Suppressor macrophage treated with lipopolysaccharide for 4 hours (primary cell): ENCODE measurements around the gene MEDAG.

ENCODE experiments used
- DNase-seq: peaks from one replicate; pipeline ENCODE4 v3.0.0-alpha.2; 2020

The MEDAG gene

DNA sequence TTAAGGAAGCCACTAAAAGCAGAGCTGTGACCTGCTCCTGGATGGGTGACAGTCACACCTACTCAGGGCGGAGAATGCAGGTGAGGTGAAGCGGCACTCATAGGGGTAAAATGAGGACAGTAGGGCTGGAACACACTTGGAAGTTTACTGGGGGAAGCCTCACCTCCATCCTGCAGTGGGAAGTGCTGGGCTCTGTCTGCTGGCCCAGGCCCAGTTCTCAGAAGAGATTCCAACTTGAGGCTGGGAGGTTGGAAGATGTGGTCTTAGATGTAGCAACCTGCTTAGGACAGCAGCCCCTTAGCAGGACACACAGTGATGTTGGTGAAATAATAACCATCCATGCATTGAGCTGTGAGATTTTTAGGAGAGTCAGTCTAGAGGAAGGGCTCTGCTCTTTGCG, 4.6 kb downstream of the MEDAG start:
- no peak for DNase-seq

DNA sequence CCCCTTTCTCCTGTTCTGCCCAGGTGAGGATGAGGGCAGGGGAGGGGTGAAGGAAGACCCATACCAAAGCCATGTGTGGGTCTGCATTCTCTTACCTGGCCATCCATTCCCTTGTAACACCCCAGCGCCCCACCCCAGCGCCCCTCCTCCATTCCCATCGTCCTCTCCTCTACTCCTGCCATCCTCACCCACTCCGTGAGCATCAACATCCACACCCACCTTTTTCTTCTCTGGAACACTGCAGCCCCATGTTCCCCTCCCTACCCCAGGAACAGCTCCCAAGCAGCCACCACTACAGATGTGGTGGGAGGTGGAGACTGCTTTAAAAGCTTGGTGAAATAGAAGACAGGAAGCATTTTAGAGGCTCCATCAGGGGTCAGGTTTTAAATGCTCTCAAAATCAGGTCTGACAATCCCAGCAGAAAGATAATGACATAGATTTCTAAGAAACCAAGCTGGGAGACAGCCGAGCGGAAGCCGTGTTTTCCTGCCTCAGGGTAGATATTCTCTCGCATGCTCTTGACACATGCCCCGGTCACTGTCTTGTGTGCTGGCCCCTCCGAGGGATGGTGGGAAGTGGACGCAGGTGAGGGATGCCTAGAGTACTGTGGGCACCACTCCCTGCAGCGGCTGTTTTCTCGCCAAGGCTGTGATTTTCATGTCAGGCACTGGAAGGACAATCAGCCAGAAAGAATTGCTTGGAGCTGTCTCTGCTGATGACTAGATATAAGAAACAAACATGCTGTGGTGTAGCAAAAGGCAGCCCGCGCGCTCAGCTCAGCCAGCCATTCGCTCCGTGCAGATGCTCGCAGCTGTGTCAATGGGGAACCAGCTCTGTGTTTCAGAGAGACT, 9.8 kb downstream of the MEDAG start:
- no peak for DNase-seq

DNA sequence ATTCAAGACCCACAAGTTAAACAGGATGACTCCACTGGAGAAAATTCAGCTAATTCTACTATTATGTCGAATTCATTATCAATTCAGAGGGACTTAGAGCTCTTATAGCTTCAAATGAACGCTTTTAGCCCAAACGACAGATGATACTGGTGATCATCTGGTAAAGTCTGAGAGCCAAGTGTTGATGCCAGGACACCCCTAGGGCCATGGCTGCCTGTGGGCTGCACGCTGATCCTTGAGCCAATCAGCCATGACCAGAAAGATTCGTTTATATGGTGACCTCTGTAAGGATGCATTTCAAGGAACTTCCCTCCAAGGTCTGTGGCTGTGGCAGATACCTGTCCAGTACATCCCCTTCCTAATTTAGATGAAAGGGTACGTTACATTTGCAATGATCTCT, 10.9 kb downstream of the MEDAG start:
- no peak for DNase-seq

DNA sequence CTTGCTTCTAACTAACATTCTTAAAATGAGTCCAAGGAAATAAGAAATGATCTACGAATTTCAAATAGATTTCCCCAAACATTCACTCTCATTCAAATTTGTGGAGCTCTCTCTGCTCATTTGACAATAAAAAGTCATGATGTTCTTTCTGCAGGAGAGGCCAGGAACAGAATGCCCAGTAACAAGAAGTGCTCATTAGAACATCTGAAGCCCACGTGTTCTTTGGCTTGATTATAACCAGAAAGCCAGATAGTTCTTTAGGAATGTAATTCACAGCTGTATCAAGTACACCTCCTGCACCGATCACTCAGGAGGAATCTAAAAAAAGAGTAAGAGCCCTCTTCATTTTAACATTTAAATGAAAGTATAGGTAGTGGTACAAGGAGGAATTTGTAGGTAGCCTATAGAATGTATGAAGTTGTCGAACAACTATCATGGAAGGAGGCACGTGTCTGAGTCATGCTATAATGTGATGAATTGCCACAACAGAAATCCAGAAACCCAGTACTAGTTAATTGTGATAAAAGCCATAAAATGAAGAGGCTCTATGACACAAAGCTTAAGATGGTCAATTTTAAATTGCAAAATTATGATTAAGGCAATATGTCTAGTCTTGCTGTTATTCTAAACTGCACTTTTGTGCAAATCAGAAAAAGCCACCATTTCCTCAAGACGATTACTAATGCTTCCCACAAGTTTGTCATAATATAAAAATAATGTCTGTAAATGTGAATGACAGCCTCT, 12.8 kb downstream of the MEDAG start:
- DNase-seq = no peak

DNA sequence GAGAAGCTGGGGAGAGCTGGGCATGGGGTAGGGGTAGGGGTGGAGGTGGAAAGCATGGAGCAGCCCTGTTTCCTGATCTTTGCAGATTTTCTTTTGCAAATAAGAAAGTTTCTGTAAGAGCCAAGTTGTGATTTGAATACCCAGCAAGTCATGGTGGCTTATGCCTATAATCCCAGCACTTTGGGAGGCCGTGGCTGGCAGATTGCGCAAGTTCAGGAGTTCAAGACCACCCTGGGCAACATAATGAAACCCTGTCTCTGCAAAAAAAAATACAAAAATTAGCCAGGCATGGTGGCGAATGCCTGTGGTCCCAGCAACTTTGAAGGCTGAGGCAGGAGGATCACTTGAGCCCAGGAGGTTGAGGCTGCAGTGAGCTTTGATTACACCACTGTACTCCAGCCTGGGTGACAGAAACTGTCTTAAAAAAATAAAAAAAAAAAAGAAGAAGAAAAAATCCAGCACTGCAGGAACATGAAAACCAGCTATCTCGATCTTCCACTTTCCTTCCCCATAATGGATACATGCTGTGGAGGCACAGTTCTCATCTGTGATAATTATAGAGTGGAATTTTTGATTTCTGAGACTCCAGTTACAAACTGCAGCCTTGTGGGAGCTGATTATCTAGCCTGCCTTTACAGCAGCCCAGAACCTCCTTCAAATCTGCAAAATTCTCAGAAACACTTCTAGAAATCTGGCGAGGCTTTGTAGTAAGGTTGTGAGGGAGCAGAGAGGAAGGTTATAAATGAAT, 14.3 kb downstream of the MEDAG start:
- no peak for DNase-seq

DNA sequence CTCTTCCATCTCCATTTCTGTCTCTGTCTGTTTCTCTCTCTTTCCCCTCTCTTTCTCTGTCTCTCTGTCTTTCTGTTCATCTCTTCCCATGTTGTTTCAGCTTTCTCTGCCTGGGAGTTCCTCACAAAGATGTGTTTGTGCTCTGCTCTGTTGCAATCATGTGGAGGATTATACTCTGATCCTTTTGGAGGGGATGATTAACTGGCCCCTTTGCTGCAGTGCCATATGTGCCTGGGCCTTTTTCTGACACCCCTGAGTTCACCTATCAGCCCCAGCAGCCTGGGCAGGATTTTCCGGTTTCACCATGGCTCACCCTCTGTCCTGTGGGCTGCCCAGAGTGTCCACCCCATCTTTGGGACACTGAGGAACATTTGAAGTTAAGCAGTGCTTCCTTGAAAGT, 17.3 kb downstream of the MEDAG start:
- DNase-seq = no peak

DNA sequence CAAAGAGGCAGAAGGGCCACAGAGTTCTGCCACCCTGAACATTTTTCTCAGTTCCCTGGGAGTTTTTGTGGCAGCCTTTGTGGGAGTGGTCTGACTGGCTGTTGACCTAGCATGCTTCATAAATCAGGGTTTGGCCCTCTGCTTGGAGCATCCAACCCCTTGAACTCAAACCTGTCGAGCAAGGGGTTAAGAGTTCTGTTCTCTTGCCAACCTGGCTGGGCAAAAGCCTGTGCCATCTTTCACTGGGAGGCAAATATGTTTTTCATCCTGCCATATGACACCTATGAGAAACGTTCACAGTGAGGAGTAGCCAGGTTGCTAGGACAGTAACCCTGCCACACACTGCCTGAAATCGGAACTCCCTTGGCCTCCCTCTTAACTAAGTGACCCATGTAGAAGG, 18.6 kb downstream of the MEDAG start:
- no peak for DNase-seq

DNA sequence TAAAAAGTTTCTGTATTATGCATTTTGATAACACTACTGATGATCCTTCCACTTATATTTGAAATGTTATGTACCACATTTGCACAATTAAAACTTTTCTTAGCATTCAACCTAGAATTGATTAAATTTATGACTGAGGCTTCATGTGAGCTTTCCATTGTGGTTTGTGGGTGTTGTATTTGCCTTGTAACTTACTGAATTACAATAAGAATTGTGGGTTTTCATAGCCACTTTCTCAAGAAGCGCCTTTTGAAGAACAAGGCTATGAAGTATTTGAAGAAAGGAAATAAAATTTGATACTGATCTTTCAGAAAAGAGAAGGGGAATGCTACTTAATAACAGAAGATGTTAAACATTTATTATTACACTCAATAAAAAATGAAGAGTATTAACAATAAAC, 19.4 kb downstream of the MEDAG start:
- DNase-seq = no peak

DNA sequence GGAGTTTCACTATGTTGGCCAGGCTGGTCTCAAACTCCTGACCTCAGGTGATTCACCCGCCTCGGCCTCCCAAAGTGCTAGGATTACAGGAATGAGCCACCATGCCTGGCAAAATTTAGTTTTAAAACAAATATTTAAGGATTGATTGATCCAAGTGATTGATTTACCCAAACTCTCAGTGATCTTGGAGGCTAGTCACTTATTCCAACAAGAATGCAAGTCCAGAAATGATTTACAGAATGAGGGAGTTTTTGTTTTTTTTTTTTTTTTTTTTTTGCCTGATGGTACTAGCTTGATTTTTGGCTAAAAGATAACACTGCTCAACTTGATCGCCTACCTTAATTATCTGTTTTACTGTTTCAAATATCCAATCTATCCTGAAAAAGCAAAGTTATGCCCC, 20.7 kb downstream of the MEDAG start:
- DNase-seq = no peak

DNA sequence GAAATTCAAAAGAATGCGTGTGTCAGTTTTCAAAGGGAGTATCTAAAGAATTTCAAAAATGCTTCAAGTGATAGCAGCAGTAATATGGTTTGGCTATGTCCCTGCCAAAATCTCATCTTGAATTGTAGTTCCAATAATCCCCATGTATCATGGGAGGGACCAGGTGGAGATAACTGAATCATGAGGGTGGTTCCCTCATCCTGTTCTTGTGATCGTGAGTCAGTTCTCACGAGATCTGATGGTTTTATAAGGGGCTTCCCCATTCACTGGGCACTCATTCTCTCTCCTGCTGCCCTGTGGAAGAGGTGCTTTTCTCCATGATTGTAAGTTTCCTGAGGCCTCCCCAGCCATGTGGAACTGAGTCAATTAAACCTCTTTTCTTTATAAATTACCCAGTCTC, 21.1 kb downstream of the MEDAG start:
- peak; percentile 47 for DNase-seq

DNA sequence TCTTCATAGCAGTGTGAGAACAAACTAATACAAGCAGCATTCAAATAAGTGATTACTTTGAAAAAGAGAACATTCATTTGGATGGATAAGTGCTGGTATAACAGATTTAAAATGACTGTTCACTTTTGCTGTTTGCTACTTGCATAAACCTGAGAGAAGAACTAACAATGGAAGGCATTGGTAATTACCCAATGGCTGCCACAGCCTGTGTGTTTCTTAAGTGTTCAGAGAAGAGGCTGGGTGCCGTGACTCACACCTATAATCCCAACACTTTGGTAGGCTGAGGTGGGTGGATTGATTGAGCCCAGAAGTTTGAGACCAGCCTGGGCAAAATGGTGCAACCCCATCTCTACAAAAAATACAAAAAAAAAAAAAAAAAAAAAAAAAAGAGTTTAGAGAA, 21.5 kb downstream of the MEDAG start:
- DNase-seq = no peak

DNA sequence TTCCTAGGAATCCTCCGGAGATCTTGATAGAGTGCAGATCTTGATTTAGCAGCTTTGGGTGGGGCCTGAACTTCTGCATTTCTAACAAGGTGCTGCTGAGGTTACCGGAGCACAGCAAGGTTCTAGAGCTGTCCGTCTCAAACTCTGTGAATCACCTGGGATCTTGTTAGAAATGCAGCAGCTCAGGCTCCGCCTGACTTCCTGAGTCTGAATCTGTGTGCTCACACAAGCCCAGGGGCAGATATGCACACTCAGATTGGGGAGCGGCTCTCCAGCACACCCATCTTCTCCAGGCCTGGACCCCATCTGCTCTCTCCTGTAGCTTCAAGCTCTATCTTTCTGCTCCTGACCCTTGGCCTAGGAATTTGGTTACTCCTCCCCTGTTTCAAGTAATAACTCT, 22.9 kb downstream of the MEDAG start:
- DNase-seq = no peak

DNA sequence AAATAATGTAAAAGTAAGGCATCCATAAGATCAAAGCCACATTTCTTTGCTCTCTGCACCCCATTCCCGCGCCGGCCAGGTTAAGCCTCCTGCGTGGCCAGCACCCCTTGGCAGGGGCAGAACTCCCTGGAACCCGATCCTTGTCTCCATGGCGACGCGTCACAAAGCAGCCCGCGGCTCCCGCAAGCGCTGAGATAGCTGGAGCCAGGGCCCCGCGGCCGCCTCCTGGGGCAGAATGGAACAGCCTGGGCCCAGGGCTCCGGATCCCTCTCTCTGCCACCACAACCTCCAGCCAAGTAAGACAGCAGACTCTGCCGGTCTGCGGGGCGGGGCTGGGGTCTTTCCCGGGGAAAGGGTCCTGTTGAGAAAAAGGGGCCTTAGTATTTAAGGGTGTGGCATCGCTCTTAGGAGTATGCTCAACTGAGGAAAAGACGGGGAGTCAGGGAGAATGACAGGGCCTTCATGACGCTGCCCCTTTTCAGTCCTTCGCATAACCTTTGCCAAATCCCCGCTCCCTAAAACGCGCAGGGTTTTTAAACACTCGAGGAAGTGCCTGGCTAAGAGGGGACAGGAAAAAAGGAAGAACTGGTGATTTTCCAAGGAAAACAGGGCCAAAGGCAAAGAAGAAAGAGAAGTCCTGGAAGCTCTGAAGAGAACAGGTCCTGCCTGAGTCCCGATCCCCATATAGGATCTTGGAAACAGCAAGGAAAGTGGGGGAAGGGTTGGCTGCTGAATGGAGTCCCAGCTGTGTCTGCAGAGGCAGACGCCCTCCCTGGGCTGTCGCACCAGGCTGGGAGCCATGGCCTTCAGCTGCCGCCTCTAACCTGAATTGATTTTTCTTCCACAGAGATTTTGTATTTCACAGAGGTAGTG, 26.6 kb downstream of the MEDAG start, which contains the start of gene TEX26:
TEX26 (plus strand) TSS at position 176 of the 873 bp plus-strand sequence; CDS start at position 236, 60 bp downstream.
- no peak for DNase-seq

DNA sequence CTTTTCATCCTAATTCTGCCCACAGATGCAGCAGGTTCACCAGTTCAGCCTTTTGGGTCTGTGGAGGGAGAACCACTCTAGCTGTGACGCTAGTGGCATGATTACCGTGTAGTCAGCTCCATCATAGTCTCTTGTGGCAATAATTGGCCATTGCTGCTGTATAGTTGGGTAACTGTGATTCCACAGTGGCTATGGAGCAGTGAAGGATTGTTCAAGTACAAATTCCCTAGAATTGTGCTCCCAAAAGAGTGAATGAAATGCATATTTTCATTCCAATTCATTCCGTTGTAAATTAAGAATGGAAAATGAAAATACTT, 27.2 kb downstream of the MEDAG start:
- DNase-seq = no peak

DNA sequence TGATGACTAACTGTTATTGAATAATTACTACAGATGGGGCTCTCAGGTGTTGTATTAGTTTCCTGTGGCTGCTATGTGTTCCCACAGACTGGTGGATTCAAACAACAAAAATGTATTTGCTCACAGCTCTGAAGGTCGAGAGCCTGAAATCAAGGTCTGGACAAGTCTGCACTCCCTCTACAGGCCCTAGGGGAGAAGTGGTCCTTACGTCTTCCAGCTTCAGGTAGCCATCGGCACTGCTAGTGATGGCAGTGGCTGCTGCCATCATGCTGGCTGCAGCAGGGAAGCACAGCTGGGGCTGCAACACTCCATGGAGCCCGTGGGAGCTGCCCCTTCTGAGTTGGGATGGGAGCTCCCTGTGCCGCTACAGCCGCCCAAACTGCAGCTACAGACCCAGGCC, 28.3 kb downstream of the MEDAG start:
- DNase-seq = no peak

DNA sequence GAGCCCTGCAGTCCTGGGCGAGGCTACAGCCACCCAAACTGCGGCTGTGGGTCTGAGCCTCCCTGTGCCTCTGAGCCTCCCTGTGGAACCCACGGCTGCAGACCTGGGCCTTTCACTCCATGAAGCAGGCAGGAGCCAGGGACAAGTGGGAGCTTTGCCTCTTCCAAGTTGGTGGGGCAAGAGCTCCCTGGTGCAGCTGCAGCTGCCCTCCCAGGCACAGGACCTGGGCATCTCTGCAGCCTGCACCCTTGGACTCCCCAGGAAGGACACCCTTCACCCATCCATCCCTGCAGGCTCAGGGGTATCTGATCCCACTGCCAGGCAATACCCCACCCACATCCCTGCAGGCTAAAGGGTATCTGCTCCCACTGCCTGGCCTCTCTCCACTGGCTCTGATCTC, 28.7 kb downstream of the MEDAG start:
- no peak for DNase-seq

DNA sequence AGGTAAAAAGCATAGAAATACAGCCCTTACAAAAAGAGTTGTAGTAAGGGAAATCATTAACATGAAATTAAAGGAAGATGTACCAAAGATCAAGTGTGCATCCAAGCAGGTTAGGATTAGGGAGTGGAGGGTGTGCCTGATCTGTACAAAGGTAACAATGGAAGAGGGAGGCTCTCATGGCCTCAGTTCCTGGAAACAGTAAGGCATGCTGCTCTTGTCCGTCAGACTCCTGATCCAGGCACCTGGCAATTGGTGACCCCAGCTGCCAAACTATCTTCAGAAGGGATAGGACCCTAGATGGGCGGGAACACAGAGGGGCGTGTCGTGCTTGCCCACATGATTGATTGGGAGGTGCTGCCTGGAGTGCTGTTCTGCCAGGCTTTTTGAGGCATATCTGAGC, 30.9 kb downstream of the MEDAG start:
- DNase-seq = no peak

DNA sequence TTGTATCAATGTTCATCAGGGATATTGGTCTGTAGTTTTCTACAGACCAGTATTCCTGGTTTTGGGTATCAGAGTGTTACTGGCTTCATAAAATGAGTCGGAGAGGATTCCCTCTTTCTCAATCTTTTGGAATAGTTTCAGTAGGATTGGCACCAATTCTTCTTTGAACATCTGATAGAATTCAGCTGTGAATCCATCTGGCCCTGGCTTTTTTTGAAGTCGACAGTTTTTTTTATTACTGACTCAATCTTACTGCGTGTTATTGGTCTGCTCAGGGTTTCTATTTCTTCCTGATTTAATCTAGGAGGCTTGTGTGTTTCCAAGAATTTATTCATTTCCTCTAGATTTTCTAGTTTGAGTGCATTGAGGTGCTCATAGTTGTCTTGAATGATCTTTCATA, 37.8 kb downstream of the MEDAG start:
- no peak for DNase-seq

DNA sequence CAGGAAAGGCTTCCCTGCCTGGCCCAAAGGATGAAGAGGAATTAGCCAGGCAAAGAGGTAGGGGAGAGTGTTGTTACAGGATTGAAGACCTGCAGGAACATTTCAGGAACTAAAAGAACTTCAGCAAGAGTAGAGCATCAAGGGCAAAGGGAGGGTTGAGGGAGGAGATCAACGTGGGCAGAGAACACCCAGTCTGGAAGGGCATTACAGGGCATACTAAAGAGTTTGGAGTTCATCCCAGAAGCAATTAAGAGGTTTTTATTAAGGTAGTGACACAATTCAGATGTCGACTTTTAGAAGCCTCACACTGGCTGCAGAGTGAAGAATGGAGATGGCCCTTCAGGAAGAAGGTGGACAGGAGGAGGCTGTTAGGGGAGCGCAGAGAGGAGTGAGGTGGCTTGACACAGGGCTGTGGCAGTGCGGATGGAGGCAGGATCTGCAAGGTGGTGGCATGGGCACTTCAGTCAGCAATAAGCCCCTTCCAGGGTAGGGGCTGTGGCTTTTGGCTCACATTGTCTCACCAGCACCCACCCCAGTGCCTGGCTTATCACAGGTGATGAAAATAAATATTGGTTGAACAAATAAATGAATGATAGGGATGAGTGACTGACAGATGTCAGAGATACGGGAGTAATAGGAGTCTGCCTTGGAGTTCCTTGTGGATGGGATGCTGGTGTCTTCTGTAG, 51.3 kb downstream of the MEDAG start:
- DNase-seq = no peak

DNA sequence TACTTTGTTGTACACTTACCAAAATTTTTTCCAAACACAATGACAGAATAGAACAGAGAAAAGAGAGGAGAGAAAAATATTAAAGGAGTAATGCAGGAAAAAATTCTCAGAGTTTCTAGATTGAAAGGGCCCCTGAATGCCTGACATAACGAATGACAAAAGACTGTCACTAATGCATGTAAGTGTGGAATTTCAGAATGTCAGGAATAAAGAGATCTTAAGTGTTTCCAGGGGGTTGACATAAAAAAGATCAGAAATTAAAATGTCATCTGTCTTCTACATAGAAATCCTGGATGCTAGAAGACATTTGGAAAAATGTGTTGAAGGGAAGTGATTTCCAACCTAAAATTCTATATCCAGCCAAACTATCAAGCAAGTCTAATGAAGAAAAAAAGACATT, 53.6 kb downstream of the MEDAG start:
- DNase-seq = no peak

DNA sequence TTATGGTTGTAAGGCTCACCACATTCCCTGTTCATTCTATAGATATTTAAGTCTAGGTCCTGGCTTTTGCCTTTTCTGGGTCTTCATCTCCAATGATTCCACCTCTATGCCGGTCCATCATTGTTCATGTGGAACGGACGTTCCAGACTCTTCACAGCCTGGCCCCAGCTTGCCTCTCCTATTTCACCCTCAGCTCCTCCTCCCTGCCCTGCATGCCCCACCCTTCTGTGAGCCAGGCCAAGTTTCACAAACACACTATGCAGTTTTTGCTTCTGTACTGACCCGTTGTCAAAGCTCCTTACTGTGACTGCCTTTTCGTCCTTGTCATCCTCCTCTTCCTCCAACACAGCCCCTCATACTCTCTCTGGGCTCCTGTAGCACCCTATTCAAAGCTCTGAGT, 57.7 kb downstream of the MEDAG start:
- no peak for DNase-seq

DNA sequence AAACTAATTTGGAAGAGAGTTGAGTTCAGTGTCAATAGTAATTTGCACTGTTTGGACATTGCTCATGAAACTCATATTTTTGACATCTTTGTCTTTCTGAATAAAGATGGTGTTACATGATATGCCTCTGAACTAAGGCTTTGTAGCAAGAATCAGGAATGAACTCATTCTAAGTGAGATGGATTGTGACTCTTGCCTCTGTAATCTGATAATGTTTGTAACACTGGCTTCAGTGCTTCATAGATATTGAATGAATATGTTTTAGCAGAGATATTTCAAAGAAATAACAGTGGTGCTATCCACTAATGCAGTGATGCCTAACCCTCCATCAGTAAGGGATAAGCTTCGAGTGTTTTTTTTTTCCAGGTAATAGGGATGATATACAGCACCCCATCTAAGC, 59.3 kb downstream of the MEDAG start:
- DNase-seq = no peak
